Endothelial cell of umbilical vein (primary cell): Measurements from ENCODE around the gene HCFC1. TPM values are rescaled to one million over a fixed set of nuclear protein-coding genes. Genes with fewer than 3 reads are reported as not detected.

ENCODE experiments used
- BruUV-seq: library from RNA; stranded (reverse); fragments of 400-500 nt; replicated peaks from 2 replicates; lab custom pipeline; 2021; lab: Mats Ljungman, UMichigan
- CTCF ChIA-PET: fragments of 300-600, 350-600 bp; sonication (Branson Sonifier 250); formaldehyde crosslinking; loops from one replicate; lab custom pipeline; 2021; ENCODE audit warnings: antibody characterized with exemption, inconsistent platforms; lab: Charles Lee
- POLR2A ChIA-PET: fragments of 300-600, 350-600 bp; sonication (Branson Sonifier 250); formaldehyde crosslinking; loops from one replicate; lab custom pipeline; 2021; ENCODE audit warnings: antibody characterized with exemption, inconsistent platforms; lab: Charles Lee
- DNase-seq: peaks from one replicate; pipeline ENCODE4 v3.0.0-alpha.2; 2011; ENCODE audit warnings: low read depth, low spot score
- FAIRE-seq: peaks from 2 replicates; lab custom pipeline; 2011; peaks lifted over from hg19 to GRCh38; lab: Jason Lieb, UNC
- H2AFZ ChIP-seq: 2 replicates; pipeline ENCODE4 v1.6.0; 2012; ENCODE audit warnings: low read depth, low read length, control low read depth, inconsistent platforms
- H3K27ac ChIP-seq: 2 replicates; pipeline ENCODE4 v1.5.1; 2011; ENCODE audit warnings: low read depth, mild to moderate bottlenecking, control low read depth, low read length, moderate library complexity; ENCODE audit not compliant: insufficient read depth
- H3K27me3 ChIP-seq, 2 experiments: 2 replicates each; pipeline versions ENCODE4 v1.6.0 to v1.6.1; 2011; ENCODE audit warnings: low read length in 2 of 2, mixed read lengths in 1 of 2; ENCODE audit not compliant: control insufficient read depth in 2 of 2, insufficient read depth in 2 of 2
- H3K36me3 ChIP-seq, 2 experiments: 2 replicates in 1 of 2; 3 replicates in 1 of 2; pipeline ENCODE4 v1.5.1; 2011; ENCODE audit warnings: low read length in 2 of 2, mild to moderate bottlenecking in 1 of 2, moderate library complexity in 1 of 2; ENCODE audit not compliant: control insufficient read depth in 2 of 2, insufficient read depth in 2 of 2; ENCODE audit errors: extremely low read depth in 1 of 2
- H3K4me1 ChIP-seq: 3 replicates; pipeline ENCODE4 v1.5.1; 2011; ENCODE audit warnings: mild to moderate bottlenecking, low read length; ENCODE audit not compliant: control insufficient read depth, insufficient read depth; ENCODE audit errors: extremely low read depth
- H3K4me2 ChIP-seq: 2 replicates; pipeline ENCODE4 v1.6.1; 2011; ENCODE audit warnings: low read length, control low read depth, mixed read lengths; ENCODE audit not compliant: insufficient read depth
- H3K4me3 ChIP-seq, 3 experiments: fragments of 200-600 bp in 1 of 3; sonication (generic), shearing (Covaris generic) in 1 of 3; replicated peaks in 1 of 3; 2 replicates each; pipeline ENCODE4 v1.5.1; 2011 to 2016; ENCODE audit warnings: control low read depth in 3 of 3, low read length in 3 of 3, mild to moderate bottlenecking in 2 of 3, inconsistent platforms in 1 of 3, low read depth in 1 of 3, moderate library complexity in 1 of 3; ENCODE audit not compliant: insufficient read depth in 1 of 3
- H3K79me2 ChIP-seq: 2 replicates; pipeline ENCODE4 v1.6.0; 2012; ENCODE audit warnings: low read length, inconsistent platforms; ENCODE audit not compliant: control insufficient read depth, insufficient read depth
- H3K9ac ChIP-seq: replicated peaks from 2 replicates; pipeline ENCODE3; 2011; ENCODE audit warnings: low read length, control low read depth; ENCODE audit not compliant: insufficient read depth; ENCODE audit errors: extremely low read depth
- H3K9me1 ChIP-seq: replicated peaks from 3 replicates; pipeline ENCODE4 v1.6.0; 2011; ENCODE audit warnings: mild to moderate bottlenecking, low read length; ENCODE audit not compliant: control insufficient read depth, insufficient read depth; ENCODE audit errors: extremely low read depth
- H3K9me3 ChIP-seq: replicated peaks from 2 replicates; pipeline ENCODE4 v1.5.1; 2012; ENCODE audit warnings: low read length, inconsistent platforms; ENCODE audit not compliant: control insufficient read depth, insufficient read depth
- H4K20me1 ChIP-seq: replicated peaks from 2 replicates; pipeline ENCODE3; 2011; ENCODE audit warnings: mild to moderate bottlenecking, low read length; ENCODE audit not compliant: control insufficient read depth, insufficient read depth; ENCODE audit errors: extremely low read depth
- CTCF ChIP-seq, 2 donors: IDR thresholded peaks; 1 replicate in 1 of 2; 2 replicates in 1 of 2; pipeline ENCODE4 v1.5.1; 2011; ENCODE audit warnings: low read length in 2 of 2, mild to moderate bottlenecking in 2 of 2, moderate library complexity in 2 of 2, control low read depth in 1 of 2, inconsistent platforms in 1 of 2, low read depth in 1 of 2; ENCODE audit not compliant: insufficient read depth in 1 of 2; ENCODE audit errors: extremely low read depth in 1 of 2
- EZH2 ChIP-seq: IDR thresholded peaks from 2 replicates; pipeline ENCODE4 v1.6.1; 2012; ENCODE audit warnings: borderline replicate concordance, low read depth, mild to moderate bottlenecking, moderate library complexity, low read length, inconsistent platforms; ENCODE audit not compliant: severe bottlenecking
- FOS ChIP-seq: IDR thresholded peaks from 2 replicates; pipeline ENCODE4 v1.6.1; 2011; ENCODE audit warnings: mild to moderate bottlenecking, low read length, moderate library complexity, borderline replicate concordance; ENCODE audit not compliant: insufficient read depth
- GATA2 ChIP-seq: IDR thresholded peaks from 2 replicates; pipeline ENCODE4 v1.7.0; 2011; ENCODE audit warnings: low read depth, mild to moderate bottlenecking, moderate library complexity, mixed read lengths, low read length; ENCODE audit not compliant: insufficient read length, insufficient read depth
- JUN ChIP-seq: IDR thresholded peaks from 2 replicates; pipeline ENCODE4 v1.6.1; 2011; ENCODE audit warnings: borderline replicate concordance, low read depth; ENCODE audit not compliant: insufficient read length, insufficient read depth
- MAX ChIP-seq: IDR thresholded peaks from 2 replicates; pipeline ENCODE4 v1.6.1; 2011; ENCODE audit not compliant: insufficient read depth, insufficient read length
- MYC ChIP-seq: IDR thresholded peaks from one replicate; pipeline ENCODE4 v1.6.1; 2011; ENCODE audit warnings: mild to moderate bottlenecking, low read depth, low read length
- POLR2A ChIP-seq: IDR thresholded peaks from 2 replicates; pipeline ENCODE4 v1.6.1; 2012; ENCODE audit warnings: low read depth, mild to moderate bottlenecking, control low read depth, low read length
- POLR2AphosphoS5 ChIP-seq: IDR thresholded peaks from 2 replicates; pipeline ENCODE4 v1.6.1; 2012; ENCODE audit warnings: low read depth, mild to moderate bottlenecking, control low read depth, low read length, moderate library complexity; ENCODE audit not compliant: insufficient read depth
- dilution Hi-C: fragments of 300-500 bp; cut with MboI; formaldehyde crosslinking; loops from one replicate; pipeline ENCODE4 v1.15.0; 2019; ENCODE audit warnings: low sequenced_read_pairs; ENCODE audit not compliant: extremely low pct_ligation_motif_present
- intact Hi-C: fragments of 100-400 bp; cut with micrococcal nuclease; formaldehyde crosslinking; loops from one replicate; pipeline ENCODE4 v1.10.0; 2022
- polyA plus RNA-seq, 4 experiments: library from polyadenylated mRNA; depleted of rRNA in 3 of 4; stranded (reverse) in 3 of 4; unstranded in 1 of 4; fragments of >200 nt; gene quantifications; 2 replicates each; pipeline versions ENCODE4 v1.2.1 to v1.2.3, GENCODE V29; 2011 to 2012; ENCODE audit warnings: missing spikeins in 1 of 4
- total RNA-seq: library from RNA; stranded (reverse); gene quantifications from 2 replicates; pipeline ENCODE4 v1.2.3, GENCODE V29; 2021

HCFC1 gene
- total and polyA plus RNA-seq, 2 donors (not counting 3 experiments of a cell fraction or from before 2014, with no cell fraction given), result 15.9 to 85.9 TPM

- H2AFZ ChIP-seq, result no peak overlapping the region
- FAIRE-seq (no peak), DNase-seq (no peak)
- no peak overlapping the region for H3K27ac ChIP-seq
- TF ChIP-seq CTCF (IDR thresholded peaks at IDR 0.05; ENCODE audit: extremely low read depth in 1 of 2, insufficient read depth in 1 of 2, low read depth in 1 of 2, low read length in 2 of 2) (no peak), POLR2AphosphoS5 (no peak), FOS (no peak), POLR2A (no peak), JUN (no peak), MAX (no peak), MYC (no peak), EZH2 (no peak), GATA2 (no peak)
- no peaks in the 10 kb centered on the region for H3K27me3 ChIP-seq
- BruUV-seq, result no TSS peak
- H3K9ac ChIP-seq, result no peak overlapping the region
- peaks cover 57% of the 10 kb centered on the region for H3K79me2 ChIP-seq
- no peaks in the 10 kb centered on the region for H4K20me1 ChIP-seq
- intact Hi-C loops, result no loop called here
- ChIA-PET POLR2A (no interaction called here), CTCF (no interaction called here)
- dilution Hi-C loops, result no loop called here
- H3K4me2 ChIP-seq, result no peak overlapping the region
- no peaks in the 10 kb centered on the region for H3K9me1 ChIP-seq
- no peaks in the 10 kb centered on the region for H3K9me3 ChIP-seq
- H3K36me3 ChIP-seq, result peaks cover 7 to 34% of the 10 kb centered on the region in 2 experiments
- H3K4me1 ChIP-seq, result peaks cover 18% of the 10 kb centered on the region
- no peak overlapping the region for H3K4me3 ChIP-seq
Measured at GRCh38 chrX:153963546-153963945, 8.1 kb downstream of the HCFC1 start.
